HG03565 (cell line): ENCODE measurements around the gene MAGEA4.
"Not testable (repeated sequence)": the region's sequence is repeated elsewhere in the genome, so short reads cannot be mapped to it uniquely, and the experiment has no call there.

Experiments
- ATAC-seq: cut with Tn5 transposase; IDR thresholded peaks from one replicate; pipeline ENCODE4 v1.9.1; 2021; ENCODE audit warnings: mild to moderate bottlenecking, moderate library complexity; ENCODE audit not compliant: unreplicated experiment

MAGEA4 gene

GRCh38 chrX:151912780-151913179 is at the start of gene MAGEA4:
MAGEA4 (plus strand) TSS chrX:151912889; CDS start chrX:151923665, 10,776 bp downstream.
- ATAC-seq, result no peak

- ATAC-seq, result no peak
Observed at GRCh38 chrX:151870602-151871001, 42.1 kb upstream of the MAGEA4 start.

GRCh38 chrX:151871244-151871643 is 41.4 kb upstream of the MAGEA4 start:
- ATAC-seq, result no peak

- no peak for ATAC-seq
Observed at GRCh38 chrX:151873096-151873495, 39.6 kb upstream of the MAGEA4 start.

- ATAC-seq, result no peak
Observed at GRCh38 chrX:151875270-151876026, 37.2 kb upstream of the MAGEA4 start.

- no peak for ATAC-seq
Observed at GRCh38 chrX:151878574-151878973, 34.1 kb upstream of the MAGEA4 start.

GRCh38 chrX:151879856-151880255 is 32.8 kb upstream of the MAGEA4 start:
- ATAC-seq, result no peak

- ATAC-seq, result no peak
Observed at GRCh38 chrX:151880895-151881294, 31.8 kb upstream of the MAGEA4 start.

- no peak for ATAC-seq
Observed at GRCh38 chrX:151889421-151889820, 23.3 kb upstream of the MAGEA4 start.

GRCh38 chrX:151896734-151897474 is 15.8 kb upstream of the MAGEA4 start:
- no peak for ATAC-seq

GRCh38 chrX:151899622-151900021 is 13.1 kb upstream of the MAGEA4 start:
- no peak for ATAC-seq

- ATAC-seq, result no peak
Observed at GRCh38 chrX:151901826-151902225, 10.9 kb upstream of the MAGEA4 start.

- no peak for ATAC-seq
Observed at GRCh38 chrX:151902813-151903591, 9.7 kb upstream of the MAGEA4 start.

- ATAC-seq, result no peak
Observed at GRCh38 chrX:151904989-151905388, 7.7 kb upstream of the MAGEA4 start.

GRCh38 chrX:151912221-151912620 is 468 bp upstream of the MAGEA4 start:
- no peak for ATAC-seq

GRCh38 chrX:151918736-151919135 is 6.0 kb downstream of the MAGEA4 start:
- not testable (repeated sequence) for ATAC-seq

GRCh38 chrX:151919610-151920009 is 6.9 kb downstream of the MAGEA4 start:
- no peak for ATAC-seq

GRCh38 chrX:151920101-151920500 is 7.4 kb downstream of the MAGEA4 start:
- ATAC-seq, result no peak

- no peak for ATAC-seq
Observed at GRCh38 chrX:151920530-151920929, 7.8 kb downstream of the MAGEA4 start.

- ATAC-seq, result no peak
Observed at GRCh38 chrX:151921292-151921691, 8.6 kb downstream of the MAGEA4 start.

- ATAC-seq, result no peak
Observed at GRCh38 chrX:151921866-151922265, 9.2 kb downstream of the MAGEA4 start.
